GM18526 (cell line): ENCODE results near the gene HMHB1.

Experiments
- POLR2A ChIP-seq: IDR thresholded peaks from 3 replicates; pipeline ENCODE4 v1.6.1; 2011; ENCODE audit not compliant: insufficient read length; ENCODE audit errors: extremely low read depth

Gene HMHB1

DNA sequence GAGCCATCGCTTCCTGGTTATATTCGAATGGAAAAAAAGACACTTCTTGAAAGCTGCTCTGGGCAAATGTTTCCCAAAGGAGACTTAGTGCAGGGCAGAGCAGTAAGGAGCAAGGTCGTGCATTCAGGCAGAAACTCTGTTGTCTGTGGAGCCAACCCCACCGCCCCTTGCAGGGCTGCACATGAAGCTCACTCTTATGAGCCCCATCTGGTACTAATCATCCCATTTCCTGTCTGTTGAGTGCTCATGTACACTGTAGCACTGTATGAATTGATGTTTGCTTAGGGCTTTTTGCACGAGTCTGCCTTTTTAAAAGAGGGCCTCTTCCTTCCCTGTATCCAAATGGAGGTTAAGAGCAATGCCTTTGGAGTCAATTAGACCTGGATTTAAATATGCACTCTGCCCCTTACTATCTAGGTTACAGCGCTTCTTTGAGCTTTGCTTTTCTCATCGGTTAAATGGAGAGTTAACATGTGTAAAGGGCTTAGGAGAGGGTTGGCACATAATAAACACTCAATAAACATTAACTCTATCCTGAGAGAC, 25.4 kb downstream of the HMHB1 start:
- no peak for TF ChIP-seq POLR2A

DNA sequence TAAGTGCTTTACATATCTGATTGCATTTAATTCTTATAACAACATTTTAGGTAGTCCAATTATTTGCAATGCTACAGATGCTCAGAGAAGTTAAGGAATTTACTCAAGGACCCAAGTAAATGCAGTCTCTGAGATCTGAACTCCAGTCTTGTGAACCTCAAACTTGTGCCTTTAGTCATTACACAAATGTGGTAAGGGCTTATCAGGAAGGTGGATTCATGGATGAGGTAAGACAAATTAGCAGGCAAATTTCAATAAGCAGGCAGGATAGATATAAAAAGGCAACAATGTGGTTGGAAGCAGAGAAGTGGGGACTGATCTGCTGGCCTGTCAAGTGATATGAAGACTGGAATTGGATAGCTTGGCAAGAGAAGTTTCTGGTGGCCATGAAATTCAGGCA, 29.5 kb downstream of the HMHB1 start:
- TF ChIP-seq POLR2A: no peak

DNA sequence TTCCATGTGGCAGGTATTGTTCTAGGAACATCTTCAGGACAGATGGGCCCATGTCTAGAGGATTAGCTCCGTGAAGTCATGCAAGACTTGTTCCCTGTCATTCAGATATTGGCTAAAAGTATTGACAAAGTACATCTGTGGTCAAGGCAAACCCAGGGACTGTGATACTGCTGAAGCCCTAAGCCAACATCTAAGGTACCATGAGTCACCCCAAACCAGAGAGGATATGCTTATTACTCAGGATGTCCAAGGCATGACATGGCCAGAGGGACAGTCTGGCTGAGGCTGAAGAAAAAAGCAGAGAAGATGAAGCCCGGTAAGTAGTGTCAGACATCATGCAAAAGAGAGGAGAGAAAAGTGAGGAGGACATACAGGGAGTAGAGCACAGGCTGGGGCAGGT, 31.0 kb downstream of the HMHB1 start:
- no peak for TF ChIP-seq POLR2A

DNA sequence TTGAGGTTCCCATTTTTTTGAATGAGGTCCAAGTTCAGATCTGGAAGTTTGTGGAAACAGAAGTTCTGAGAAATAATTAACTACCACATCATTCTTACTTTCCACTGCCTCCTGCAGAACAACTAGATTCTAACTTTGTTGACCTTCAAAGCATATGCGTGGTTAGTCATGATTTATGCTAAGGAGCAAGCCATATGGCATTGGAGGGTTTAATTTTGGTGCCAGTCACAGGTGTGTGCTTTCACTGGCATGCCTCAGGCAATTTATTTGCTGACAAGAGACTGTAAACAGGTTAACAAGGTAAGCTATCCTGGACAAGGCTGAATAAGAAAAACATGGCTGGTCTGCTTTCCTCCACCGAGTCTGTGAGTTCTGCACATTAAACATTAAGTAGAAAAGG, 31.5 kb downstream of the HMHB1 start:
- TF ChIP-seq POLR2A: no peak

DNA sequence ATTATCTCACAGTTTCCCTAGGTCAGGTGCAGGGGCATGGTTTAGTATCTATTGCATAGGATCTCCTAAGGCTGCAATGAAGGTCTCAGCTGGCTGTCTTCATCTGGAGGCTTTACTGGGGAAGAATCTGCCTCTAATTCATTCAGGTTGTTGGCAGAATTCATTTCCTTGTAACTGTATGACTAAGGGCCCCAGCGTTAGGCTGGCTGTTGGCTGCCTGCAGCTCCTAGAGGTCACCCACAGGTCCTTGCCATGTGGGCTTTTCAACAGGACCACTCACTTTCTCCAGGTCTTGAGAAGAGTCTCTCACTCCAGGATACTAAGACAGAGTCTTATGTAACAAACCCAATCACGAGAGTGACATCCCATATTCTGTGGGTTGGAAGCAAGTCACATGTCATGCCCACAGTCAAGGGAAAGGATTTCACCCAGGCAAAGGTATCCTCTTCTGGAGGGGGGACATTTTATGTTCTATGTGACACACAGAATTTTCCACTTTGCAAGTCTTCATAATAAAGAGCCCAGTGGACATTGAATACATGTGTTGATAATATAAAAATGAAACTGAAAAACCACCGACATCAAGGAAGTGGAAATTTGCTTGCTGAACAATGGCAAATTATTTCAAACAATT, 38.2 kb downstream of the HMHB1 start:
- no peak for TF ChIP-seq POLR2A

DNA sequence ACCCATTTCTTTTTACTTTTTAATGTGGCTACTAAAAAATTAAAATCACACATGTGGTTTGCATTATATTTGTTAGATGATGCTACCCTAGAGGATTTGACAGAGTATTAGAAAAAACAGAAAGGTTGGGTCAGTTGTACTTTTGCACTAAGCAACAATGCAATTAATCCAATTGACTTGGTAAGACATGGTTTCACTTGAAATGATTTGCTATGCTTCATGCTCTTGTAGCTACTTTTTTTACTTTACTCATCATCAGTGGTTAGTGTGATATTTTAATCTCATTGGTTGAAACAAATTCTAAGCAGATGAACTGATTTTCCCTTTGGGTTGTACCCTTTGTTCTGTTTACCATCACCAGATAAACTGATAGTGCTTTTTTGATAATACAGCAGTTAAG, 39.4 kb downstream of the HMHB1 start:
- no peak for TF ChIP-seq POLR2A

DNA sequence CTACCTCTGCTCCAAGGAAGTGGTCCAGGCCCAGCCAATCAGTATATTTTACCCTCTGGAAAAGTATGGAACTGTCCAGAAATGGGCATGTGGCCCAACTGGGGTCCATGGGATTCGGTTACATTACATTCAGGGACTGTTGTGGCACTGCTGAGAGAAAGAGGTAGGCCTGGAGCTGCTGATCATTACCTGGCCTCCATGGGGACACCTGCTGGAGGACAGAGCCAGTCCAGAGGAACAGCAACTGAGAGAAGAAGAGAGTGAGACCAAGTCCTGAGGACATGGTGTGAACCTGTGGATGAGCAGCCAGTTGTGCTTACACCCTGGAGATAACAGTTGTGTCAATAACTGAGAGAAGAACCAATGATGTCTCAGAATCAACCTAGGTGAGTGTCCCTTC, 48.2 kb downstream of the HMHB1 start:
- no peak for TF ChIP-seq POLR2A

DNA sequence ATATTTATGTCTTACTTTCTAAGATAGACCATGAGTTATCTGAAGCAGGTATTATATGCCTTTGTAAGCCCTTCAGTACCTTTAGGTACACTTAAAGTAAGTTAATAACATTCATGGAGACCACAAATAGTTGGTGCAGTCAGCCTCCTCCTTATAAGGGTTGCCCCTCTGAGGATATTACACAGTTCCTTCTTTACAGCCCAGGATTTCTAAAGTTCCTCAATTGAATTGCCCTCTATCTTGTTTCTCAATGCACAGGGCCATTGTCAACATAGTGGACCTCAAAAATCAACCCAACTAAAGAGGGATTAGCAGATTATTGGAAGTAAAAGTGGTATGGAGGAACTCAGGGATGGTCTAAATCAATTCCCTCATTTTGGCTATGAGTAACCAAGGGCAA, 50.3 kb downstream of the HMHB1 start:
- no peak for TF ChIP-seq POLR2A

DNA sequence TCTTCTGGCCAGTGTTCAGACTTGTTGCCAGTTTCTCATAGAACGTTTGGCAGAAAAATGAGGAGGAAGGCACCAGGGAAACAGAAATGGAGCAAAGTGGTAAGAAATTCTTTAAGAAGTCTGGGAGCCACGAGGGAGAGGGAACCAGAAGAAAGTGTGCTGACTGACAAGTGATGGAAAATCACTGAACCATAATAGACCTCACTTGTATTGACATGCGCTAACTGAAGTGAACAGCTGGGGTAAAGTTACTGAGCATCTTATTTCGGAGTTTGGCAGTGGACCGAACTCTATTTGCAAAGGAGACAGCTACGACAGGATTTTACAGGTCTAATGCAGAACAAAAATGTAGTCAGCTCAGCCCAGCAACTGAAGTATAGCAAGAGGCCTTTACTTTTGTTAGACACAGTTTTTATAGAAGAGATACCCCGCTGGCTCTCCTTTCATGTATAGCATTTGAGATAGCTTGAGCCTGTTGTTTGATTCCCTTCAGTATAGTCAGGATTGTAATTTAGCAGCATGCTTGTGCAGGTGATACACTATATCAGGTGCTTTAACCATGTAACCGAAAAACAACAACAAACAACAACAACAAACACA, 53.6 kb downstream of the HMHB1 start:
- TF ChIP-seq POLR2A: no peak
